GM21576 (cell line): ENCODE data around the gene INSR.
"Not testable (repeated sequence)": the region's sequence is repeated elsewhere in the genome, so short reads cannot be mapped to it uniquely, and the experiment has no call there.

Experiments
- ATAC-seq: cut with Tn5 transposase; IDR thresholded peaks from one replicate; pipeline ENCODE4 v1.9.1; 2021; ENCODE audit warnings: mild to moderate bottlenecking, moderate library complexity; ENCODE audit not compliant: unreplicated experiment

The INSR gene

GRCh38 chr19:7225741-7226140 is 68.5 kb downstream of the INSR start:
- ATAC-seq = no peak

DNA sequence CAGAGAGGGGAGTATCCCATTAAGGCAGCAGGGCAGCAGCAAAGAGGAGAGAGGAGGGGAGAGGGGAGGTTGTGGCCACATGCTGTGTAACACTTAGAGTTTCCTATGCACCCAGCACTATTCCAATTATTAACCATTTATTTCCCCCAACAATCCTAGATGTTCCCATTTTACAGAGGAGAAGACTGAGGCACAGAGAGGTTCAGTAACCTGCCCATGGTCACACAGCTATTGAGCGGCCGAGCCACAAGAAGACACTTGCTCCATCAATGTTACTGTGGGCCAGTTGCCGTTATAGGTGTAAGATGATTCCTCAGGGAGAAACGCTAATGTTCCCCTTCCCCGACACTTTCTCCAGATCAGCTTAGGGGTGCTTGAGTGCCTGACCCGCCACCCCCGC is 69.2 kb downstream of the INSR start:
- ATAC-seq = no peak

DNA sequence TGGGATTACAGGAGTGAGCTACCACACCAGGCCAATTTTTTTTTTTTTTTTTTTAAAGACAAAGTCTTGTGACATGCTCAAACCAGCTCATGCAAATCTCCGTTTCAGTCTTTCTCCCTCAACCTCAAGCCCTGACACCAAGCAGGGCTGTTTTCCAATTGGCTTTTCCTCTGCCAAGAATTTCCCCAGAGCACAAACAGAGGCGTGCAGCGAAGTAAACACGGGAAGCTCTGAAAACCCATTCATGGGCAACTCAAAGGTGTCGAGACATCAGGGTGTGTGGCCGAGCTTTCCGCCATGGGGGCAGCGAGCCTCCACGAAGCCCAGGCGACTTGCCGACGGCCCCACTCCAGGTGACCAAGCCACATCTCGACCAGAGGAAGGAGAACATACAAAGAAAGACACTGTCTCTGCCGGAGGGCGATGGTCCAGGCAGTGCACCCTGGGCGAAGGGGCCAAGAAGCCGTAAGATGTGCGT is 70.0 kb downstream of the INSR start:
- ATAC-seq = no peak

DNA sequence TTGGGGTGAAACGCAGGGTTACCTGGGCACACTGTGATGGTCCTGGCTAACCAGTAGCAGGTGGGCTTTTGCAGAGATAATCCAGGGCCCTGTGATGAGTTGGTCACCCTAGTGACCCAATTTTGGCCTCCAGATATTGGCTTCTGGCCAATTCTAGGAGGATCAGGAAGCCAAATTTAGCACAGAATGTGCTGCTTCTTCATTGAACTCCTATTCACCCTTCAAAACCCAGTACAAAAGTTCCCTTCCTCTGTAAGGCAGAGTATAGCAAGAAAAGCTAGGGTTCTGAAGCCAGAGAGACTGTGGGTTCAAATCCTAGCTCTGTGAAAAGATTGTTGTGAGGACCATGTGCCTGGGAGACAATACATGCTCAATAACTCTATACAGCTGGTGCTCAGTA is 70.8 kb downstream of the INSR start:
- ATAC-seq = no peak

GRCh38 chr19:7219056-7219455 is 75.2 kb downstream of the INSR start:
- ATAC-seq = no peak

GRCh38 chr19:7217861-7218260 is 76.4 kb downstream of the INSR start:
- ATAC-seq = no peak

GRCh38 chr19:7216373-7216902 is 77.8 kb downstream of the INSR start:
- ATAC-seq = no peak

DNA sequence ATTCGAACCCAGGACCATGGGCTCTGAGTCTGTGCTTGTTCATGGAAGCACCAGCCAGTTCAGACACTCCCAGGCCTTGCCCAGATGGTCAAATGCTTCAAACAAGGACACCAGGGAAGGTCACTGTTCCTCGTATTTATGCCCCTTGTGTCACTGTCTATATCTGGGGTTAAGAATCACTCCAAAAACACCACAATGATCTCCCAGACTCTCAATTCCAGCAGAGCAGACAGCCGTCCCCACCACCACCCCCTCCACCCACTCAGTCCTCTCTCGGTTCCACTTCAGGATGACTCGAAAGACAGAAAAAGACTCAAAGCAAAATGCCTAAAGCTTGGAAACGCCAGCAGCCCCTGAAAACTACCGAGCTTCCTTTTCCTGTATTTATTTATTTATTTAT is 79.0 kb downstream of the INSR start:
- ATAC-seq = no peak

DNA sequence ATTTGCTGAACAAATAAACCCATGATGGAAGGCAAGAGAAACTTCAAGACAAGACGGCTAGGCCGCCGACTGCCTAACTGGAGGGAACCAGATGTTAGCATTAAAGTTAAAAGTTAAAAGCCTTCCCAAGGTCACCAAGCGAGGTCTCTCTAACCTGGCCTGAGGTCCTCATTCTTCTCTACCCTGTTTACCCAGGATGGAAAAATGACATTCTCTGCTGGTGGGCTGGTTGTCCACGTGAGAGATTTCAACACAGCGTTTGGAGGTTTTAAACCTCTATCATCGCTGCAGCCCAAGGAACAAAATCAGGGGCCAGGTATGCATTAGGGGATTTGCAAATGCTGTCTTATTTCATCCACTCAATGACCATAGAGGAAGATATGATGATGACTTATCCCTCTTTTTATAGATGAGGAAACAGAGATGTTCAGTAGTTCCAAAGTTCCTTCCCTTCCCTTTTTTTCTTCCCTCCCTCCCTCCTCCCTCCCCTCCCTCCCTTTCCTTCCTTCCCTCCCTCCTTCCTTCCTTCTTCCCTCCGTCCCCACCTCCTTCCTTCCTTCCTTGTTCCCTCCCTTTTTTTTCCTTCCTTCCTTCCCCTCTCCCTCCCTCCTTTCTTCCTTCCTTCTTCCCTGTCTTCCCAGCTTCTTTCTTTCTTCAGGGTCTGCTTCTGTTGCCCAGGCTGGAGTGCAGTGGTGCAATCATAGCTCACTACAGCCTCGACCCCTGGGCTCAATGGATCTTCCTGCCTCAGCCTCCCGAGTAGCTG is 79.7 kb downstream of the INSR start:
- no peak for ATAC-seq

DNA sequence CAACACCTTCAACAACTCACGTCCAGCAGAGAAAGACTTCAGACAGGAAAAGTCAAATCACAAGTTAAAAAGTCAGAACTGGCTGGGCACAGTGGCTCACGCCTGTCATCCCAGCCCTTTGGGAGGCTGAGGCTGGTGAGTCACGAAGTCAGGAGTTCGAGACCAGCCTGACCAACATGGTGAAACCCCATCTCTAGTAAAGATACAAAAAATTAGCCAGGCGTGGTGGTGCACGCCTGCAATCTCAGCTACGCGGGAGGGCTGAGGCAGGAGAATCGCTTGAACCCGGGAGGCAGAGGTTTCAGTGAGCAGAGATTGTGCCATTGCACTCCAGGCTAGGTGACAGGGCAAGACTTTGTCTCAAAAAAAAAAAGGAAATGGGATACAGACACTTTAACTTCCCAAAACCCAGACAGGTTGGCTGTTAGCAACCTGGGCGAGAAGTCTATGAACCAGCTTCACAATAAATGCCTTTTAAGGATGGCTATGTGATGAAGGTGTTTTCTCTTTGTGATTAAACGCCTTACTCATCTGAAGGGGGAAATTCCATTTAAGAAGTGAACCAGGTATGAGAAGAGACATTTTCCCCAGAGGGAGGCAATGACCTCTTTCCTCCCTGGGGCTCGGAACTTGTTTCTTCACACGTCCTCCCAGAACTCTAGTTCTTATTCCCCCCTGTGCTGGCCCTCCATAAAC is 80.4 kb downstream of the INSR start:
- no peak for ATAC-seq

- no peak for ATAC-seq
Observed at GRCh38 chr19:7211191-7211951, 82.8 kb downstream of the INSR start.

DNA sequence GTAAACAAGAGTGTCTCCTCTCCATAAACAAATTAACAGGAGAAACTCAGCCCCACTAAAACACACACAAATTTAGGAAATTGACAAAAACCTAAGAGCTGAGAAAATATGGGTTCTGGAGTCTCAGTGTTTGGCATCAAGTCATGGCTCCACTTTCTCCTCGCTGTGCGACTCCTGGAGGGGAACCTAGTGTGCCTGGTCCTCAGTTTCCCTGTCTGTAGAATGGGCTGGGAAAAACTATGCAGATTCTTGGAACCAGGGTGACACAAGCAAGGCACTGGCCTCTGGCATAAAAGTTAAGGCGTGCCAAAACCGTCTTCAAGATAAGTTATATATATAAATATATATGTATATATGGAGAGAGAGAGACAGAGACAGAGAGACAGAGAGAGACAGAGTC is 83.9 kb downstream of the INSR start:
- no peak for ATAC-seq

DNA sequence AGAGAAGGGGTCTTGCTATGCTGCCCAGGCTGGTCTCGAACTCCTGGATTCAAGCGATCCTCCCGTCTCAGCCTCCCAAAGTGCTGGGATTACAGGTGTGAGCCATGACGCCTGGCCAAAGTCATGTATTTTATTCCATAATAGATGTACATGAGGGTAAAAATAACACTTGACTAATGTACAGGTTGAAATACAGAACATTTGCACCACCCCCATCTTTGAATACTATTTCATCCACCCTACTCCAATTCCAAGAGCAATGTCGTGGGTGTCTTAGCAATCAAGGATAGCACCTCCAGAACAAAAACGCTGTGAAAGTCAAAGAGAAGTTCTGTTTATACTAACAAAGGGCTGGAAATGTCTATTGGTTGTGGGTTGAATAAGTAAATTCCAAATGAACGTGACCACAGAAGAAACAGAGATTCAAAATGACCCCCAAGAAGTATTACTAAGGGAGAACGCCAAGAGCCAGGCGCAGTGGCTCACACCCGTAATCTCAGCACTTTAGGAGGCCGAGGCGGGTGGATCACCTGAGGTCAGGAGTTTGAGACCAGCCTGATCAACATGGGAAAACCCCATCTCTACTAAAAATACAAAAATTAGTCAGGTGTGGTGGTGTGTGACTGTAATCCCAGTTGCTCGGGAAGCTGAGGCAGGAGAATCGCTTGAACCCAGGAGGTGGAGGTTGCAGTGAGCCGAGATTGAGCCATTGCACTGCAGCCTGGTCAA is 84.5 kb downstream of the INSR start:
- ATAC-seq = not testable (repeated sequence)

- not testable (repeated sequence) for ATAC-seq
Observed at GRCh38 chr19:7209036-7209435, 85.2 kb downstream of the INSR start.

DNA sequence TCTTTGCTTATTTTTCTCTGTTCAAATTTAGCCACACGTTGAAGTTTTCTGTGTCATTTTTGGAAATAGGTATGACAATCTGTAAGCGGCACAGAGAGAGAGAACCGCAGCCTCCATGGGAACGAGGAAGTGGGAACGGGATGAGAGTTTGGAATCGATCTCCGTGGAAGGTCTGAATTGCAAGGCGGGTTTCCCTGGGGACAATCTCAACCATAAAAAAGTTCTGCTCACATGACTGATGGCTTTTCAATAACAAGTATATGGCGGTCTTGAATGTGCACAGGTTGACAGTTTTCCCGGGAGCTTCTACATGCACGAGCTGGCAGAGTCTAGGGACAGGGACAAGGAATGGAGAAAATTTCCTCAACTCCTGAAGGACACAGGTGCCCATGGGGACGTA is 90.9 kb downstream of the INSR start:
- ATAC-seq = no peak

DNA sequence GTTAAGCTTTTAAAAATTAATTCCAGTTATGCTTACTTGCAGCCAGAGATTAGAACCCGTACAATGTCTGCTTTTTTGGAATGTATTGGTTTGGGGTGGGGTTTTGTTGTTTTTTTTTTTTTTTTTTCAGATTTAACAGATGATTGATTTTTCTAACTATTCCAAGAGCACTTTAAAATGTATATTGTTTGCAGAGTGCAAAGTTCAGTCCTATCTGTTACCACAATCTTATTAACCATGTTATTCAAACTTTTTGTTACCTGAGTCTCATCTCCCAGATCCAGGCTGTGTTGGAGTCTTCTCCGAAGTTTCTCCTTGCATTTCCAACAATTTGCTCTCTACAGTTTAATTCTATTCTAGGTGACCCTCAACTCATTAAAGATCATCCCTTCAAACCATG is 91.3 kb downstream of the INSR start:
- no peak for ATAC-seq

DNA sequence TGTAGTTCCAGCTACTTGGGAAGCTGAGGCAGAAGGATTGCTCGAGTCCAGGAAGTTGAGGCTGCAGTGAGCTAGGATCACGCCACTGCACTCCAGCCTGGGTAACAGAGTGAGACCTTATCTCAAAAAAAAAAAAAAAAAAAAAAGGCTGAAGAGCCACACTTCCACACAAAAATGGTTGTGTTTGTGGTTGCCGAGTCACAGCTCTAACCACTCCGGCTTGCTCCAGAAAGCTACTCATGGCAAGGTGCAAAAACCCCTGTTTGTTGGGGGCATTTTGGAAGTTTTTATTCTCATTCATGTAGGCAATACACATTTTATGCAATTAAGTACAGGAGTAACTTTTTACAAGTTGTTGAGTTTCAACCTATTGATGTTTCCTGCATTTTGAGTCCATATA is 93.5 kb downstream of the INSR start:
- ATAC-seq = no peak

- ATAC-seq = no peak
Observed at GRCh38 chr19:7199613-7200533, 94.3 kb downstream of the INSR start.

GRCh38 chr19:7197760-7198696 is 96.2 kb downstream of the INSR start:
- peak; percentile 60 for ATAC-seq
